GM18907 (cell line): Measurements from ENCODE around the gene TAT.
"Not testable (repeated sequence)": the region's sequence is repeated elsewhere in the genome, so short reads cannot be mapped to it uniquely, and the experiment has no call there.

Source experiments
- ATAC-seq: cut with Tn5 transposase; IDR thresholded peaks from one replicate; pipeline ENCODE4 v1.9.1; 2021; ENCODE audit warnings: mild to moderate bottlenecking, moderate library complexity; ENCODE audit not compliant: unreplicated experiment

TAT gene

GRCh38 chr16:71576971-71577370 lies at the start of gene TAT:
TSS of gene TAT (minus strand) at chr16:71577092. CDS start at chr16:71576415, 677 bp downstream.
- no peak for ATAC-seq

GRCh38 chr16:71626018-71626857 lies 49.3 kb upstream of the TAT start, which contains the start of gene MARVELD3:
TSS of gene MARVELD3 (plus strand) at chr16:71626184. CDS start at chr16:71626230, 46 bp downstream.
- ATAC-seq: no peak

DNA sequence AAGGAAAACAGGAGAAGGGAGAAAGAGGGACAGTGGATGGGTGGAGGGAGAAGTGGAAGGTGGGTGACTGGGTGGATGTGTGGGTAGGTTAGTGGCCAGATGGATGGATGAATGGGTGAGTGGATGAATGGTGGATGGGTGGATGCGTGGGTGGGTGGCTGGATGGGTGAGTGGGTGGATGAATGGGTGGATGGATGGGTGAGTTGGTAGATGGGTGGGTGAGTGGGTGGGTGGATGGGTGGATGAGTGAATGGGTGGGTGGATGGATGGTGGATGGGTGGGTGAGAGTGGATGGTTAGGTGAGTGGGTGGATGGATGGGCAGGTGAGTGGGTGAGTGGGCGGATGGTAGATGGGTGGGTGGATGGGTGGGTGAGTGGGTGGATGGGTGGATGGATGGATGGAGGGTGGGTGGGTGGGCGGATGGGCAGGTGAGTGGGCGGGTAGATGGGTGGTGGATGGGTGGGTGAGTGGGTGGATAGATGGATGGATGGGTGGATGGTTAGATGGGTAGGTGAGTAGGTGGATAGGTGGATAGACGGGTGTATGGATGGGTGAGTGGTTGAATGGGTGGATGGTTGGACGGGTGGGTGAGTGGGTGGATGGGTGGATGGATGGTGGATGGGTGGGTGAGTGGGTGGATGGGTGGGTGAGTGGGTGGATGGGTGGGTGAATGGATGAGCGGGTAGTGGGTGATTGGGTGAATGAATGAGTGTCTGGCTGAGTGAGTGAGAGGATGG lies 48.4 kb upstream of the TAT start:
- no peak for ATAC-seq

- ATAC-seq: no peak
Measured at GRCh38 chr16:71623597-71623996, 46.7 kb upstream of the TAT start.

- no peak for ATAC-seq
Measured at GRCh38 chr16:71622088-71622487, 45.2 kb upstream of the TAT start.

- ATAC-seq: no peak
Measured at GRCh38 chr16:71618429-71618828, 41.5 kb upstream of the TAT start.

DNA sequence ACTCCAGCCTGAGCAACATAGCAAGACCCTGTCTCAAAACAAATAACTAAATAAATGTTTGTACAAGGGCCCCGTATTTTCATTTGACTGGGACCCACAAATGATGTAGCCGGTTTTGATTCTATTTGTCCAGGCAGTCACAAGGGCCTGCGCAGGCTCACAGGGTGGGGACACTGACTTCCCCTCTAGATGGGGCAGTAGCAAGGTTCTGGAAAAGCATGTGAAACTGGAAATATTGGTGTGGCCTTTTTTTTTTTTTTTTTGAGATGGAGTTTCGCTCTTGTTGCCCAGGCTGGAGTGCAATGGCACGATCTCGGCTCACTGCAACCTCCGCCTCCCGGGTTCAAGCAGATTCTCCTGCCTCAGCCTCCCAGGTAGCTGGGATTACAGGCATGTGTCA lies 38.1 kb upstream of the TAT start:
- not testable (repeated sequence) for ATAC-seq

DNA sequence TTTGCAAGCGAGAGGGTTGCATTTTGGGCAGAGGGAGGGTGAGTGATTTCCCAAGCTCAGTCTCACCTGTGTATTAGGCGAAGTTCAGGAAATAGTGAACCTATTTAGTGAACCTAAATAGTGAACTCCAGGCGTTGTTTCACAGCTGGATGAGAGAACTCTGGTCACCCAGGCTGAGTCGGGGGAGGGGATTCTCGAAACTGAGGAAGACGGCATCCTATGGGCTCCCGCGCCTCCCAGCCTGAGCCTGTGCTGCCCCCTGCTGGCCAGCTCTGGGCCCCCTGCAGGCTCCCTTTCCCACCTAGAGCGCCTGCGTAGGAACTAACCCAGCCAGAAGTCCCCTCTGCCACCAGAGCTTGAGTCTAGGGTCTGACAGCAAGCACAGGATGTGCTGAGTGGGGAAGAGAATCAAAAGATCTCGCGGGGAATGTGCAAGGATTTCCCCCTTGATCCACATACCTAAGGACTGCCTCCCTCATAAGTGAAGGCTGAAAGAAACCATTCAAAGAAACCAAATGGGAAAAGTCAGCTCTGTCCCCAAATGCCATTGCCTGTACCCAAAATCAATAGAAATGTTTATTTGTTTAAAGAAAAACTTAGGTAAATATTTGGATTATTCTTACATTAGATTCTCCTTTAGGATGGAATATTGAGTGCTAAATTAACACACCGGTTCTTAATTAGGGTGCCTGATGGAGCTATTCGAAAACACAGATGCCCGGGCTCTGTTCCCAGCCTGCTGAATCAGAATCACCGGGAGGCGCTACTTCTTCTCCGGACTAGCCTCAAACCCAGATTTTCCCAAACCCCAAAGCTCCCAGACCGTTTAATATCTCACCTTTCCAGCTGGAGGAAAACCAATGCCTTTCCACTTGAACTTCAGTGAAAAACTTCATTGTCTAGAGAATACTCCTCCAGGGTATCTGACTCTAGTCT lies 34.3 kb upstream of the TAT start:
- ATAC-seq: peak; percentile 54

GRCh38 chr16:71610447-71610846 lies 33.6 kb upstream of the TAT start:
- ATAC-seq: no peak

DNA sequence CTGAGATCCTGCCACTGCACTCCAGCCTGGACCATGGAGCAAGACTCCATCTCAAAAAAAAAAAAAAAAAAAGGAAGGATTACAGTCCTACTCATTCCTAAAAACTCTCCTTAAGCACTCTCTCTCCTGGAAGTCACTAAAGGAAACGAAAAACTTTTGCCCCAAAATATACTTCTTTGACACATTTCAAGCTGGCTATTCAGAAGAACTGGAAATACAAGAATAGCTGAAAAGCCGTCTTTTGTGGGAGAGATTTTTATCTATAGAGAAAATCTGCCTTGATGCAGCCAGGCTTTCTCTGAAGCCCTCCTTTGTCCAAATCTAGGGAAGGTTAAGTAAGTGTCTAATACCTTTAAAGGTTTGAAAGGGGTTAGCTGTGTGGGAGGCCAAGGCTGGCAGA lies 32.2 kb upstream of the TAT start:
- no peak for ATAC-seq

DNA sequence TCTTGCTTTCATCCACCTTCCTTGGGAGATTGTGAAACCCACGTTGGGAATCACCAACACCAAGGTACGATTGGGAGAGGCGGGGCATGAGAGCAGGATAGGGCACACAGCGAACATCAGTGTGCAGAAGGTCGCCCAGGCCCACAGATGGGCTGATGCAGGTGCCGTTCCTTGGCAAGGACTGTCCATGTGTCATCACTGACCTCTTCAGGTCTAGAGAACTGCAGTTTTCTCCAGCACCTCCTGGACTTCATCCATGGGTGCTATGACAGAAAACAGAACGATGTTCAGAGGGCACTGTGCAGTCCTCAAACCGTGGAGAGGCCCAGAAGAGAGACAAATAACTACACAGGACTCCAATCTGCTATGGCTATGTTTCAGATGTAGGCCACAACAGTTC lies 23.9 kb upstream of the TAT start:
- ATAC-seq: no peak

DNA sequence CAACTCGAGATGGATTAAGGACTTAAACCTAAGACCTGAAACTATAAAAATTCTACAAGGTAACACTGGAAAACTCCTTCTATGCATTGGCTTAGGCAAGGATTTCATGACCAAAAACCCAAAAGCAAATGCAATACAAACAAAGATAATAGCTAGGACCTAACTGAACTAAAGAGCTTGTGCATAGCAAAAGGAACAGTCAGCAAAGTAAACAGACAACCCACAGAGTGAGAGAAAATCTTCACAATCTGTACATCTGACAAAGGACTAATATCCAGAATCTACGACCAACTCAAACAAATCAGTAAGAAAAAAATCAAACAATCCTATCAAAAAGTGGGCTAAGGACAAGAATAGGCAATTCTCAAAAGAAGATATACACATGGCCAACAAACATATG lies 21.5 kb upstream of the TAT start:
- ATAC-seq: not testable (repeated sequence)

DNA sequence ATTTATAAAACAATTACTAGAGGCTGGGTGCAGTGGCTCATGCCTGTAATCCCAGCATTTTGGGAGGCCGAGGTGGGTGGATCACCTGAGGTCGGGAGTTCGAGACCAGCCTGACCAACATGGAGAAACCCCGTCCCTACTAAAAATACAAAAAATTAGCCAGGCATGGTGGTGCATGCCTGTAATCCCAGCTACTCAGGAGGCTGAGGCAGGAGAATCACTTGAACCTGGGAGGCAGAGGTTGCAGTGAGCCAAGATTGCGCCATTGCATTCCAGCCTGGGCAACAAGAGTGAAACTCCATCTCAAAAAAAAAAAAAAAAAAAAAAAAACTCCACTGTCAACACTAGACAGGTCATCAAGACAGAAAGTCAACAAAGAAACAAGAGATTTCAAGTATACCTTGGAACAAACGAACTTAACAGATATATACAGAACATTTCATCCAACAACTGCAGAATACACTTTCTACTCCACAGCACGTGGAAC lies 18.5 kb upstream of the TAT start:
- ATAC-seq: not testable (repeated sequence)

DNA sequence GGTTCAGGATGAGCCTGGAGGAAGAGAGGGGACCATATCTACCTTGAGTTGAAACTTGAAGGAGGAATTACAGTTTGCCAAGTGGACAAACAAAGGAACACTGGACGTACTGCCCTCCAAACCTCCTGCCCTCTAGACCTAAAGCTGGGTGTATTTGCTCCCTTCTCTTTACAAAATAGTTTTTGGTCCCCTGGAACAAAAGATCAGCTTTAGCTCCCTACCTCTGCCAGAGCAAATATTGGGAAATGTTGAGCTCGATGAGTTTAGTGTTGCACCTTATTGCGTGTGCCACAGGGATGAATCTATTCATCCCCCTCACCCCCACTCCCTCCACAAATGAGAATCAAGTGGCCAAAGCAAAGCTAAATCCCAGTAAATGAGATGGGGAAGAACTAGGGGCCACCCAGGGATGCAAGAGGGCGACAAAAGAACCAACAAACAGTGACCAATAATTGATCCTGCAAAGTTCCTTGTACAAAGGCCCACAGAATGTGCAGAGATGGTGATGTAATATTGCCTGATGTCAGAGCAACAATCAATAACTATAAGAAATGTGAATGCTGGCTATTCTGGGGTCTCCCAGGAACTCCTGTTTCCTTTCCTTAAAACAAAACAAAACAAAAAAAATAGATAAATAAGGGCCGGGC lies 17.2 kb upstream of the TAT start:
- ATAC-seq: no peak

- ATAC-seq: no peak
Measured at GRCh38 chr16:71593048-71593999, 16.4 kb upstream of the TAT start.

DNA sequence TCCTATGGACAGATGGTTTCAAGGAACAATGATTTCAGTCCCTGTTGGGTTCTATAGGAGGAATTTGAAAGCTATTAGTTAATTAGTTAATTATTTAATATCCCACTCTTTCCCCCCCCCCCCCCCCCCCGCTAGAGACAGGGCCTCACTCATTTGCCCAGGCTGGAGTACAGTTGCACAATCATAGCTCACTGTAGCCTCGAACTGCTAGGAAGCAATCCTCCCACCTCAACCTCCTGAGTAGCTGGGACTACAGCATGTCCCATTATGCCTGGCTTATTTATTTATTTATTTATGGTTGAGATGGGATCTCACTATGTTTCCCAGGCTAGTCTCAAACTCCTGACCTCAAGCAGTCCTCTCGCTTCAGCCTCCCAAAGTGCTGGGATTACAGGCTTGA lies 15.0 kb upstream of the TAT start:
- no peak for ATAC-seq

- no peak for ATAC-seq
Measured at GRCh38 chr16:71590584-71590983, 13.7 kb upstream of the TAT start.

- not testable (repeated sequence) for ATAC-seq
Measured at GRCh38 chr16:71590071-71590470, 13.2 kb upstream of the TAT start.

DNA sequence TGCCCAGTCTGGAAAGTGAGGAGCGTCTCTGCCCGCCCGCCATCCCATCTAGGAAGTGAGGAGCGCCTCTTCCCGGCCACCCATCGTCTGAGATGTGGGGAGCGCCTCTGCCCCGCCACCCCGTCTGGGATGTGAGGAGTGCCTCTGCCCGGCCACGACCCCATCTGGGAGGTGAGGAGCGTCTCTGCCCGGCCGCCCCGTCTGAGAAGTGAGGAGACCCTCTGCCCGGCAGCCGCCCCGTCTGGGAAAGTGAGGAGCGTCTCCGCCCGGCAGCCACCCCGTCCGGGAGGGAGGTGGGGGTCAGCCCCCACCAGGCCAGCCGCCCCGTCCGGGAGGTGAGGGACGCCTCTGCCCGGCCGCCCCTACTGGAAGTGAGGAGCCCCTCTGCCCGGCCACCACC lies 12.4 kb upstream of the TAT start:
- ATAC-seq: not testable (repeated sequence)
